ENCODE data around the gene PCTP. TPM values are rescaled to one million over a fixed set of nuclear protein-coding genes. Genes with fewer than 3 reads are reported as not detected.

Gene PCTP
- total RNA-seq, 1 experiment from 2014 or later: 17.1 TPM

DNA sequence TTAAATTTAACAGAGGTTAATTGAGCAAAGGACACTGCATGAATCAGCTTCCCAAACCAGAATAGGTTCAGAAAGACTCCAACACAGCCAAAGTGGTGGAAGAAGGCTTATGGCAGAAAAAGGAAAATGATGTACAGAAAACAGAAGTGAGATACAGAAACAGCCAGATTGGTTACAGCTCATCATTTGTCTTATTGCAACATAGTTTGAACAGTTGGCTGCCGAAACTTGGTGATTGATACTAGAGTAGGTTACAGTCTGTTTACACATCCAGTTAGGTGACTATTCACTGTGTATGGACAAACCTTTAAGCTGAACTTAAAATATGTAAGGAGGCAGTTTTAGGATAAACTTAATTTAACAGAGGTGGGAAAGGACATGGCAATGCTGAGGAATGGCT lies 46.5 kb upstream of the PCTP start:
- H3K27me3 Mint-ChIP-seq (ENCODE audit: low read depth): no peaks in the 10 kb centered on the region
- Histone ChIP-seq H3K18ac (ENCODE audit: insufficient read length, low read depth, low read length) (no peak overlapping the region), H3K14ac (ENCODE audit: insufficient read depth, low read length) (no peak overlapping the region), H3K56ac (ENCODE audit: insufficient read length, low read depth, low read length) (no peak overlapping the region), H3K4ac (ENCODE audit: low read depth, low read length) (no peak overlapping the region), H2BK20ac (ENCODE audit: low read depth, low read length, poor library complexity, severe bottlenecking) (no peak overlapping the region), H3K4me2 (ENCODE audit: insufficient read depth, insufficient read length, low read length) (no peak overlapping the region), H2BK15ac (ENCODE audit: low read depth, low read length) (no peak overlapping the region), H2BK5ac (ENCODE audit: insufficient read length, low read length) (no peak overlapping the region), H3K23me2 (ENCODE audit: insufficient read length, low read depth, low read length, poor library complexity, severe bottlenecking) (no peaks in the 10 kb centered on the region), H3K4me1 (ENCODE audit: insufficient read depth, low read length) (peaks cover 6% of the 10 kb centered on the region; the same call in 1 of the 2 replicates), H4K91ac (ENCODE audit: insufficient read length, low read depth, low read length) (no peak overlapping the region), H3K79me1 (ENCODE audit: insufficient read depth, low read depth, low read length, poor library complexity, severe bottlenecking) (no peaks in the 10 kb centered on the region), H2BK120ac (ENCODE audit: low read depth, low read length, poor library complexity, severe bottlenecking) (no peak overlapping the region), H3K79me2 (ENCODE audit: insufficient read depth, low read length) (no peaks in the 10 kb centered on the region), H3K9ac (ENCODE audit: extremely low read depth, insufficient read length, low read length) (no peak overlapping the region), H4K5ac (ENCODE audit: insufficient read length, low read depth, low read length) (no peak overlapping the region), H2AK5ac (ENCODE audit: insufficient read length, low read length) (no peak overlapping the region), H4K20me1 (ENCODE audit: control insufficient read depth, insufficient read depth, insufficient read length) (no peaks in the 10 kb centered on the region), H4K8ac (replicated peaks; ENCODE audit: insufficient read length, low read depth, low read length) (no peak overlapping the region), H3K27ac (ENCODE audit: insufficient read length, low read depth, low read length) (no peak overlapping the region), H3K9me3 (ENCODE audit: control insufficient read depth, low read depth, low read length) (no peaks in the 10 kb centered on the region), H2AFZ (ENCODE audit: low read length) (no peak overlapping the region), H3K27me3 (ENCODE audit: insufficient read depth, low read length) (no peaks in the 10 kb centered on the region), H3T11ph (ENCODE audit: low read length) (no peak overlapping the region), H3K23ac (ENCODE audit: insufficient read length, low read depth, low read length) (no peak overlapping the region), H2BK12ac (ENCODE audit: insufficient read length, low read depth, low read length) (no peak overlapping the region)
- no peak overlapping the region for H3K27ac Mint-ChIP-seq
- no CpG with 5 or more reads among the region's 1 CpG for WGBS (ENCODE audit: extremely low coverage, insufficient read length, low lambda C conversion rate)
- DNase-seq: no peak
- TF ChIP-seq, protein P1, sequence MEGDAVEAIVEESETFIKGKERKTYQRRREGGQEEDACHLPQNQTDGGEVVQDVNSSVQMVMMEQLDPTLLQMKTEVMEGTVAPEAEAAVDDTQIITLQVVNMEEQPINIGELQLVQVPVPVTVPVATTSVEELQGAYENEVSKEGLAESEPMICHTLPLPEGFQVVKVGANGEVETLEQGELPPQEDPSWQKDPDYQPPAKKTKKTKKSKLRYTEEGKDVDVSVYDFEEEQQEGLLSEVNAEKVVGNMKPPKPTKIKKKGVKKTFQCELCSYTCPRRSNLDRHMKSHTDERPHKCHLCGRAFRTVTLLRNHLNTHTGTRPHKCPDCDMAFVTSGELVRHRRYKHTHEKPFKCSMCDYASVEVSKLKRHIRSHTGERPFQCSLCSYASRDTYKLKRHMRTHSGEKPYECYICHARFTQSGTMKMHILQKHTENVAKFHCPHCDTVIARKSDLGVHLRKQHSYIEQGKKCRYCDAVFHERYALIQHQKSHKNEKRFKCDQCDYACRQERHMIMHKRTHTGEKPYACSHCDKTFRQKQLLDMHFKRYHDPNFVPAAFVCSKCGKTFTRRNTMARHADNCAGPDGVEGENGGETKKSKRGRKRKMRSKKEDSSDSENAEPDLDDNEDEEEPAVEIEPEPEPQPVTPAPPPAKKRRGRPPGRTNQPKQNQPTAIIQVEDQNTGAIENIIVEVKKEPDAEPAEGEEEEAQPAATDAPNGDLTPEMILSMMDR (conservative IDR thresholded peaks at IDR 0.05): no peak
- peaks cover 21 to 31% of the 10 kb centered on the region in 2 experiments for H3K4me1 Mint-ChIP-seq
- H3K4me3 Mint-ChIP-seq: no peak overlapping the region
- peaks cover 7 to 8% of the 10 kb centered on the region in 2 experiments; a peak in 3 of 5 replicates for H3K9me3 Mint-ChIP-seq
- peaks cover 0 to 6% (median 2%) of the 10 kb centered on the region in 3 experiments; a peak in 3 of 7 replicates for H3K36me3 Mint-ChIP-seq (ENCODE audit: insufficient read depth in 1 of 3, low read depth in 3 of 3)
